ENCODE measurements around the gene BEAN1.
A peak's percentile ranks its signal among the peaks of the same experiment; 100 is the strongest.

The BEAN1 gene

DNA sequence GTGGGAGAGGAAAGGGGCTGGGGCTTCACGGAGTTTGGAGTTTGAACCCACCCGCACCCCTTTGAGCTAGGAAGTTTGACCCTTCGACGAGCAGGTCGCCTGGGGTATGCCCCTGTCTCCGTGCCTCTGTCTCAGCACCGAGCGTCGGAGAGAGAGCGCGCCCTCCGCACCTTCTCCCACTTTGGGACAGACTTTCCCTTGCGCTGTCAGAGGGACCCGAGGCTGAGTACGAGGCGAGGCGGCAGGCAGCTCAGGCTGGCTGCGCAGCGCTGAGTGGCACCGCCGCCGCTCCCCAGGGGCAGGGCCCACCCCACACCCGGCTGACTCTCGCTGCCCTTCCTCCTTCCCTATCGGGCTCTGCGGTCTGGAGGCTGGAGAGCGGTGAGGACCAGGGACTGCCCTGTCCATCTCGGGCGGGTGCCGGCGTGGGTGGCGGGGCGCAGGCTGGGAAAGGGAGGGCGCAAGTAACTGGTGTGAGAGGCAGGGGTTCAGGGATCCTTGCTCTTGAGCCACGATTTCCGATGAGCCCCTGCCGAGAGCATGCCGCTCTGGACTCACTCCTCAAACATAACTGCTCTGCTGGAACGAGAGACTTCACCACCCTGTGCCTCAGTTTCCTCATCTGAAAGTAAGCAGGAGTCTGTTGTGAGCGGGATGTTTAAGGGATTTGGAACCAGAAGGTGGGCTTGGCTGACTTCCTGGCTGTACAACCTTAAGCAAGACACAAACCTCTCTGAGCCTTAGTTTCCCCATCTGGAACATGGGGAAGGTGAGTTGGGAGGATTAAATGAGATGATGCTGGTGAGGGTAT lies 981 bp downstream of the BEAN1 start:
- H3K4me3 ChIP-seq (ENCODE audit: low read depth, low read length) = no peak overlapping the region

DNA sequence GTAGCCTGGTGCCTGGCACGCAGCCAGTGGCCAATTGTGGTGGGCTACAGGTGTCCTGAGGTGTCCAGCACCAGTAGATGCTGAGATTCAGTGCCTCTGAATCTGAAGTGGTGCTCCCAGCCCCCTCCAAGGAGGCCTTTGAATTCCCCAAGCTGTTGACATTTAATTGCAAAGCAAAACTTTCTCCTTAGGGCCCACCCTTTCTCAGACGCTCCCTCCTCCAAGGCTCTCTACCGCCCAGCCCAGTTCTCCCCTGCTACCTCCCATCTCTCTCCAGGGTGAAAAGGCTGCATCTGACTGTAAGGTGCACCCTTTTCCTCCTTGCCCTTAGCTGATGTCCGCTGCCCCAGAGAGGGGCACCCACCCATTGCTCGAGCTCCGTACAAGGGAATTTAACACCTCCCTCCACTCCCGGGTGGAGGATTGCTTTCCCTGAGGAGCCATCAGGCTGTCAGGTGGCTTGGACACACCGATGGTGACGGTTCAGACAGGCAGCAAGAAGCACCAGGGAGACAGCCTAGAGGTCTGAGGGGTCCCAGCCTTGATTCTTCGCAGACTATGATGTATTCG lies 1.7 kb downstream of the BEAN1 start:
- H3K4me3 ChIP-seq (ENCODE audit: low read depth, low read length) = no peak overlapping the region
- TF ChIP-seq CTCF (IDR thresholded peaks at IDR 0.05; ENCODE audit: low read depth, low read length) (no peak), POLR2A (IDR thresholded peaks at IDR 0.05; ENCODE audit: extremely low read depth, insufficient read length) (no peak), MAX (IDR thresholded peaks at IDR 0.05; ENCODE audit: low read depth, low read length) (no peak), MYC (IDR thresholded peaks at IDR 0.05; ENCODE audit: low read depth, low read length) (no peak)
- DNase-seq (ENCODE audit: low read depth) = no peak

More for the DNA sequence above, 981 bp downstream of the BEAN1 start:
- TF ChIP-seq CTCF (IDR thresholded peaks at IDR 0.05; ENCODE audit: low read depth, low read length) = no peak
- TF ChIP-seq POLR2A (IDR thresholded peaks at IDR 0.05; ENCODE audit: extremely low read depth, insufficient read length) = no peak
- no peak for TF ChIP-seq MYC (IDR thresholded peaks at IDR 0.05; ENCODE audit: low read depth, low read length)
- TF ChIP-seq MAX (IDR thresholded peaks at IDR 0.05; ENCODE audit: low read depth, low read length) = no peak
- no peak for DNase-seq (ENCODE audit: low read depth)

GRCh38 chr16:66429290-66429962 lies 2.3 kb downstream of the BEAN1 start:
- no peak overlapping the region for H3K4me3 ChIP-seq (ENCODE audit: low read depth, low read length)
- peak; percentile 10 for TF ChIP-seq CTCF (IDR thresholded peaks at IDR 0.05; ENCODE audit: low read depth, low read length)
- no peak for TF ChIP-seq MAX (IDR thresholded peaks at IDR 0.05; ENCODE audit: low read depth, low read length)
- no peak for TF ChIP-seq POLR2A (IDR thresholded peaks at IDR 0.05; ENCODE audit: extremely low read depth, insufficient read length)
- TF ChIP-seq MYC (IDR thresholded peaks at IDR 0.05; ENCODE audit: low read depth, low read length) = no peak

GRCh38 chr16:66430214-66430613 lies 3.1 kb downstream of the BEAN1 start:
- H3K4me3 ChIP-seq (ENCODE audit: low read depth, low read length) = no peak overlapping the region
- DNase-seq (ENCODE audit: low read depth) = no peak
- TF ChIP-seq POLR2A (IDR thresholded peaks at IDR 0.05; ENCODE audit: extremely low read depth, insufficient read length) (no peak), CTCF (IDR thresholded peaks at IDR 0.05; ENCODE audit: low read depth, low read length) (no peak), MYC (IDR thresholded peaks at IDR 0.05; ENCODE audit: low read depth, low read length) (no peak), MAX (IDR thresholded peaks at IDR 0.05; ENCODE audit: low read depth, low read length) (no peak)

More at GRCh38 chr16:66429290-66429962, 2.3 kb downstream of the BEAN1 start:
- DNase-seq (ENCODE audit: low read depth) = no peak

GRCh38 chr16:66431760-66432159 lies 4.7 kb downstream of the BEAN1 start:
- no peak for TF ChIP-seq MAX (IDR thresholded peaks at IDR 0.05; ENCODE audit: low read depth, low read length)
- TF ChIP-seq POLR2A (IDR thresholded peaks at IDR 0.05; ENCODE audit: extremely low read depth, insufficient read length) = no peak
- no peak for TF ChIP-seq MYC (IDR thresholded peaks at IDR 0.05; ENCODE audit: low read depth, low read length)
- TF ChIP-seq CTCF (IDR thresholded peaks at IDR 0.05; ENCODE audit: low read depth, low read length) = no peak
- no peak overlapping the region for H3K4me3 ChIP-seq (ENCODE audit: low read depth, low read length)
- no peak for DNase-seq (ENCODE audit: low read depth)

Data from NB4 (cell line).